Mucosa of gallbladder (tissue), 1 donor: ENCODE data around the gene RAPGEF4. TPM values are rescaled to one million over a fixed set of nuclear protein-coding genes. Genes with fewer than 3 reads are reported as not detected.

Experiments used
- DNase-seq: peaks from one replicate; pipeline ENCODE4 v3.0.0-alpha.2; 2020; ENCODE audit warnings: low spot score
- total RNA-seq: library from RNA; stranded (reverse); gene quantifications from one replicate; pipeline ENCODE4 v1.2.1, GENCODE V29; 2021
- donor health status: DM: no; HTN: no; CAD: no.

Gene RAPGEF4
- total RNA-seq, 1 donor from 2014 or later, result 6.4 TPM

- no peak for DNase-seq
Observed at GRCh38 chr2:172996387-172996961, 260.8 kb downstream of the RAPGEF4 start.

DNA sequence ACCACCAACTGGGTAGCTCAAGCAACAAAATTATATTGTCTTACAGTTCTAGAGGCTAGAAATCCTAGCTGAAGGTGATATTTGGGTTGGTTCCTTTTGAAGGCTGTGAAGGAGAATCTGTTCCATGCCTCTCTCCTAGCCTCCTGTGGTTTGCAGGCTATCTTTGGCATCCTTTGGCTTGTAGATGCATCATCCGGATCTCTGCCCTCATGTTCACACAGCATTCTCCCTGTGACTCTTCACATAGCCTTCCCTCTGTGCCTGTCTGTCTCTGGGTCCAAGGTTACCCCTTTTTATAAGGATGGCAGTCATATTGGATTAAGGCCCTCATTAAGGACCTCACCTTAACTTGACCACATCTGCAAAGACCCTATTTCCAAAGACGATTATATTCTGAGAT, 261.4 kb downstream of the RAPGEF4 start:
- DNase-seq, result no peak

GRCh38 chr2:172998547-172999272, 263.1 kb downstream of the RAPGEF4 start:
- DNase-seq, result no peak

- DNase-seq, result no peak
Observed at GRCh38 chr2:172999641-173000386, 264.2 kb downstream of the RAPGEF4 start.

GRCh38 chr2:173001664-173002604, 266.3 kb downstream of the RAPGEF4 start:
- no peak for DNase-seq

- no peak for DNase-seq
Observed at GRCh38 chr2:173002751-173003541, 267.3 kb downstream of the RAPGEF4 start.

DNA sequence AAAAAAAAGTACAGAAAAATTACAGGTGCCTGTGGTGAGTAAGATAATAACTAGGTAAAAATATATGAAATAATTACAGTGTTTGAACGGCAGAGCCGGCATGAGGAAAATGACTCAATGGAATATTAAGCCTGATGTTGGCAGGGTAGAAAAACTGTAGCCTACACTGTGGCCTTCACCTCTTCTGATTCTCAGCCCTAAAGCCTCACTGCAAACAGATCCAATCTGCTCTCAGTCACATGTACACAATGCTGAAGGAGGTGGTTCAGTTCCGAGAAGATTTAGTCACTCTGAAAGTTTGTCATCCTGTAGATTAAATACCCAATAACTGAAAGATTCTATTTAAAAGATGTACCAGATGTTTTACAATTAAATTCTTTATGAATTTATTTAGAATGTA, 273.1 kb downstream of the RAPGEF4 start:
- no peak for DNase-seq

DNA sequence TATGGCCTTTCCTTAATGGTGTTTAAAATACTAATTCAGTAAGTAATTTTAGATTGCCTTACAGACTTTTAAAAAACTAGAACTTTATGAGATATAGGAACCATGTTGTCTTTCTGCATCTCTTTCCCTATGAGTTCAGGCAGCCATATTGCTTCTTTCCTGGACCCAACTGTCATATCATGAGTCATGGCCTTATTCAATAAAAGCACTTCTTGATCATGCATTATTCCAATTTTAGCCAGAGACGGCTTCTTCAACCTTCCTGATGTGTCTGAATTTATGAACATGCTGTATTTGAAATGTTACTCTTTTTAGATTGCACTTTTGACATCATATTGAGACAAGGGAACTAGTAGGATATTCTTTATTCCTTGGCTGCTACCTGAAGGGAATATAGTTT, 274.6 kb downstream of the RAPGEF4 start:
- no peak for DNase-seq

GRCh38 chr2:173016451-173016850, 280.8 kb downstream of the RAPGEF4 start:
- no peak for DNase-seq

GRCh38 chr2:173017646-173018420, 282.2 kb downstream of the RAPGEF4 start:
- DNase-seq, result no peak

DNA sequence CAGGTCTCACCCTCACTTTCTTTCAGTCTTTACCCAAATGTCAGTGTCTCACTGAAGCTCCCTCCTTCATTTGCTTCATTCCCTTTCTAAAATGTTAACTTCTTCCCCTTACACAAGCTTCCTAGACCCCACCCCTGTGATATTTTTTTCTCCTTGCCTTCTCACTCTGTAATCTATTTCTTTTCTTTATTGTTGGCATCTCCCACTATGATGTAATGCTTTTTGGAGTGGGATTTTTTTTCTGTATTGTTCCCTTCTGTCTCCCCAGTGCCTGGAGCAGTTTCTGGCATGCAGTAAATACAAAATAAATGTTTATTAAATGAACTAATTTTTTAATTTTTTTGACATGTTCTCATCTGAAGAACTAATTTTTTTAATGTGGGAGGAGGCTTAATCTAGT, 284.1 kb downstream of the RAPGEF4 start:
- DNase-seq, result no peak

DNA sequence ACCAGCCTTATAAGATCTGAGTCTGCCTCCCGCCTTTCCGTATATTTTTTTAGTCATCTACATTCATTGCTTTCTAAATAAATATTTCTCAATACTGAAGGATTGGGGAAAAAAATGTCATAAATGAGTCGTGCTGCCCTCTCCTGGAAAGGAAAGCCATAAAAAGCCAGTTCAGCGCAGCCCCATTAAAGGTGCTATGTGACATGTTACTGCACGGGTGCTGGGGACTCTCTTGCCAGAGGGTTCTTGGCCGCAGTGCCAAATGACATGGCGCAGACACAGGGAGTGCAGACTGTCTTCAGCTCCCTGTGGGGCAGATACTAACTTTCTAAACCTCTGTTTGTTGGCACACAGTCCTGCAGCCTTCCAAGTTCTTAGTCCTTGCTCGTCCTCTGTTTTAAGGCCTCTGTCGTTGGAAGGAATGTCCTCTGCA, 286.3 kb downstream of the RAPGEF4 start:
- DNase-seq, result no peak

GRCh38 chr2:173023718-173024117, 288.1 kb downstream of the RAPGEF4 start:
- no peak for DNase-seq

DNA sequence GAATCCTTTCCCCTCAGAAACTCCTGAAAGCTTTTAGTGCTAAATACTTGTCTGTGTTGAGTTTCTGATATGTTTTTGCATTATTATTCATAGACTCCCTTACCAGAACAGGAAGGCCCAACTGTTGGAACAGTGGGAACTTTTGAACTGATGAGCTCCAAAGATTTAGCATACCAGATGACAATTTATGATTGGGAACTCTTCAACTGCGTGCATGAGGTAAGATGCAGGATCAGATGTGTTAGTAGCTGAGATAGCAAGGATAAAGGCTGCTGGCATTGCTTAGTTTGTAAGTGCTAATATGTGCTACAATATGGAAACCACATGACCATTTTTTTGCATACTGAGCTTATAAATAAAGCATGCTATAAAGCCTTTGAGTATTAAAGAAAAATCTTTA, 290.8 kb downstream of the RAPGEF4 start:
- DNase-seq, result no peak

GRCh38 chr2:173027181-173028128, 291.8 kb downstream of the RAPGEF4 start:
- peak; percentile 91 for DNase-seq

- DNase-seq, result no peak
Observed at GRCh38 chr2:173028141-173028540, 292.5 kb downstream of the RAPGEF4 start.

DNA sequence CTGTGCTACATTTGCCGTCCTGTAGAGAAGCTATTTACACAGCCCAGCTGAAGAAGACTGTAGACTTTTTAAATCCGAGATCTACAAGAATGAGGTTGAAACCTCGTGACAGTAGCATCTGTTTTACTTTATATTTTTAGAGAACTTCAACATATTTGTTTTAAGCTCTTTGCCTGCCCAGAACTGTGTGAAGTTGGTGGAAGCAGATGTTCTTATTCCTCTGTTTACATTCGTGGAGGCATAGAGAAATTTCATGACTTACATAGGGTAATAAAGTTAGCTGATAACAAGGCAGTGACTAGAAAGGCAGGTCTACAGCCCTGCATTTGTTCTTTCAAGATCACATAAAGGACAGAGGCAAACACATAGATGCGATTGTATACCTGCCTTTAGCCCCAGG, 293.0 kb downstream of the RAPGEF4 start:
- no peak for DNase-seq

DNA sequence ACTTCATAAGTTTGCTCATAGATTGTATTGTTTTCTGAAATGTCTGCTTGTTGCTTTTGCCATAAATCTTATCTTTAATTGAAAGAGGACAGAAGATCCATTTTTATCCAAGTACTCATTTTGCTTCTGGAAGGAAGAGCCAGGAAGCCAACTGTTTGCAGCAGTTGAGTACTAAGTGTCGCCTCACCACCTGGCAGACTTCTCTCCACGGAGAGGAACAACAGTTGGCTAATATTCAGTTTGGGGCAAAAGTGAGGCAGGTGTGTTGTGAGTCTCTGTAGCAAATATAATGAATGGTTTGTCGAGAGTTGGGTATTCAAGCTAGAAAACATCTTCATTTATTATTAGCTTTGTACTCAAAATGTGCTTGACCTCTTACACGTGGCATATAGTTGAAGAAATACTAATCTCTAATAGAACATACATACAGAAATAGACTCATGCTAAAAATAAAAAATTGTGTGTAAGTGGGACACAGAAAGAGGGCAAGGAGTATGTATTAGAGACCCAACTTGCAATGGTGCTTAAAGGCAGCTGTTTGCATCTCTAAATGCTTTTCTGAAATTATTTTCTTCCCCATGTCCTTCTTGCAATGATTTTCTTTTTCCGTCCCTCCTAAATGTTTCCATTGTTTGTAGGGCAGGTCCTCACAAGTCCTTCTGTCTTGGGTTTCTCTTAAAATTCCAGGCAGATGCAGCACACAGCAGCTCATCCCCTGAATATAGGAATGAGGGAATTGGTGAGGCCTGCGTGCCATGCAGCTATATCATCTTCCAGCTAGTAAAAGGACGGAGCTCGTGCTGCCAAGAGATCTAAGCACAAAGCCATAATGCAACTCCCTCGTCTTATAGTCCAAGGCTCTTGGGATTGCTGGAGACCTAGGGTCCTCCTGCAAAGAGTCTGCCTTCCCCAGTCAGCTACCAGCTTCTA, 295.2 kb downstream of the RAPGEF4 start:
- DNase-seq, result no peak
